GM21447 (cell line): ENCODE results near the gene PDE11A.
A peak's percentile ranks its signal among the peaks of the same experiment; 100 is the strongest.
"Not testable (repeated sequence)": the region's sequence is repeated elsewhere in the genome, so short reads cannot be mapped to it uniquely, and the experiment has no call there.

Experiments
- ATAC-seq: cut with Tn5 transposase; IDR thresholded peaks from one replicate; pipeline ENCODE4 v1.9.1; 2021; ENCODE audit not compliant: unreplicated experiment

The PDE11A gene

GRCh38 chr2:178009813-178010212 lies 62.8 kb downstream of the PDE11A start:
- ATAC-seq = no peak

DNA sequence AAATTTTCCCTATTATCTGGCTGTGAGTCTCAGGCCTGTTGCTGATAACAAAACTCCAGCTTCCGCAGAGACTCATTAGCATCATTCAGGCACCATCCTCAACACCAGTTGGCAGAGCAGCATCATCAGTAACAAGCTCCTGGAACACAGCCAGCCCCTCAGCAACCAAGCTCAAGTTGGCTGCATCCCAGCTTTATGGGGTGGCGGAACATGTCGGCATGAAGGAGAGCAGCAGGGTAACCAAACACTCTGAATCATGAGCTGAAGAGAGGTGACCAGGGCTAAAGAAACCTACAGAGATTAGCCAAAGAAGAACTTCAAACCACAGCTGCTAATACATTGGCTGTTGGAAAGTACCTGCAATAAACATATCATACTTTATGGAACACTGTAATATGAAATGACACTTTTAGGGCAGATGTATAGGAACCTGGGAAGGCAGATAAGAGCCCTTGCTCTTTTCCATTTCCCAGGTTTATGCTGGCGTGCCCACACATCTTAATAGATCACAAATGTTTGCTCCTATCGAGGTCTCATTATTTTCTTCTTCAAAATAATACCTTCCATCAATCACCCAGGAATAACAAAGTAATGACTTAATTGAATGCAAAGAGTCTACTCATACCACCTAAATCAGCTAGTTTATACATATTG lies 63.8 kb downstream of the PDE11A start:
- ATAC-seq = no peak

GRCh38 chr2:178006710-178007109 lies 65.9 kb downstream of the PDE11A start:
- no peak for ATAC-seq

DNA sequence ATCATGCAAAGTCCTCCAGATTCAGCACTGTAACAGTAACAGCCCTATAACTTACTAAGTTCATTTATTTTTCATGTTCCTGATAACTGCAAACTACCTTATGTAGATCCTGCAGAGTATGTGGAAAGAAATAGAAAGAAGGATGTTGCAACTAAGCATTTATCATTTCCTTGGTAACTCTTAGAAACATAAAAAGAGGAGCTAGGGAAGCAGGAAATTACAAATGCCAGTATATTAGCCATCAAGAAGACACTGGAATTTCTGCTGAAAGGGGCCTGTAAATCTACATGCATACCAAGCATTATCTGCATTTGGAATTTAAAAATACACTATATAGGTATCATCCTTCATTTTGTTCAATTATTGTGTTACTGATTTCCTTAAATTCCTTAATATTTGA lies 66.8 kb downstream of the PDE11A start:
- no peak for ATAC-seq

GRCh38 chr2:178002038-178002437 lies 70.5 kb downstream of the PDE11A start:
- ATAC-seq = no peak

- no peak for ATAC-seq
These were observed 73.6 kb downstream of the PDE11A start for GRCh38 chr2:177998996-177999395.

GRCh38 chr2:177998006-177998405 lies 74.6 kb downstream of the PDE11A start:
- no peak for ATAC-seq

DNA sequence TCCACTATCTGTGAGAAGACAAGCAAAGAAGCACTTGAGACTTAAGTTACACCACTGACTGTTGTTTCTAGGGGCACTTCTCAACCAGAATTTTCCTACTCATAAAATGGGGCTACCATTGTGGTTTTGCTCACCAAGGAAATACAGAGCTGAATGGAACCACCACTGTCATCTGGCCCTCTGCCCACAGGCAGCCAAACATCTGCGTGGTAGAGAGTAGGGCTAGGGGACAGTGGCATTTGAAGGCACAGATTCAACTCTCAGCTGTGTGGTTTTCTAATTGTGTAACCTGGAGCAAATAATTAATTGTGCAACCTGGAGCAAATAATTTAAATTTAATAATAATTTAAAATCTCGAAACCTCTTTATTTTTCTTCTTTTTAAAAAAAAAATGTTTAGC lies 79.6 kb downstream of the PDE11A start:
- ATAC-seq = no peak

DNA sequence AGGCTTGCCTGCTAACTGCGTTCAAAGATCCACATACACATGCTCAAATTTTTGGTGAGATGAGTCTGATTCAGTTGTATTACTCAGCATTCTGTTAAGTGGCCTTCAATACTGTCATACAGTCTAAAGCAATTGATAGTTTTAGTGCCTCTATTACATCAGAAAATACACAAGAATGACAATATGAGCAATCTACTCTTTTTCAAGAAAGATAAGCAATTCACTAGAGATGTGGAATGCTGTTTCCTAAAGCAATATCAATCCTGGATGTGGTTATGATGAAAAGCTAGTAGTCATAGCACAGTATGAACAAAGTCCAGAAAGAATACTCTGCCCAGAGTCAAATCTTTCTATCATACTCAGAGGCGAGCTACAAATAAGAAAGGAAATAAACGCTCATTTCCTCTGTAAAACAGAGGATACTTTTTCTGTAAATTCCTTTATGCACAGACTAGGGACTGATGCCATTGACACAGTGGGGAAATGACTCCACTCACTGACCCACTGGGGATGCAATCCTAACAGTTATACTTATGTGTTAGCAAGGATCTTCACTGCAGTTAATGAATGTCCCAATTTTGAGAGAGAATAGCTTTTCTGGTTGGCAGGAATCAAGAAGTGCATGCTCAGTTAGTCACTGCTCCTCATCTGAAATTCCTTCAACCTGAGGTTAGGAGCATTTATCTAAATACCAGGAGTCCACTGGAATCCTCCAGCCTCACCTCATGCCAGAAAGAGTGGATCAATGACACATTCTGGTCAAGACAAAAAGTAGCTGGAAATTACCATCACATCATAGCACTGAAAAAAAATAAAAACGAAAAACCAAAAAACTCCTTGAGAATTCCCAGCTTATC lies 83.3 kb downstream of the PDE11A start:
- ATAC-seq = no peak

- no peak for ATAC-seq
These were observed 87.8 kb downstream of the PDE11A start for GRCh38 chr2:177984749-177985148.

GRCh38 chr2:177983183-177983788 lies 89.3 kb downstream of the PDE11A start:
- peak; percentile 89 for ATAC-seq

- no peak for ATAC-seq
These were observed 99.8 kb downstream of the PDE11A start for GRCh38 chr2:177972782-177973181.

GRCh38 chr2:177972123-177972522 lies 100.5 kb downstream of the PDE11A start:
- no peak for ATAC-seq

DNA sequence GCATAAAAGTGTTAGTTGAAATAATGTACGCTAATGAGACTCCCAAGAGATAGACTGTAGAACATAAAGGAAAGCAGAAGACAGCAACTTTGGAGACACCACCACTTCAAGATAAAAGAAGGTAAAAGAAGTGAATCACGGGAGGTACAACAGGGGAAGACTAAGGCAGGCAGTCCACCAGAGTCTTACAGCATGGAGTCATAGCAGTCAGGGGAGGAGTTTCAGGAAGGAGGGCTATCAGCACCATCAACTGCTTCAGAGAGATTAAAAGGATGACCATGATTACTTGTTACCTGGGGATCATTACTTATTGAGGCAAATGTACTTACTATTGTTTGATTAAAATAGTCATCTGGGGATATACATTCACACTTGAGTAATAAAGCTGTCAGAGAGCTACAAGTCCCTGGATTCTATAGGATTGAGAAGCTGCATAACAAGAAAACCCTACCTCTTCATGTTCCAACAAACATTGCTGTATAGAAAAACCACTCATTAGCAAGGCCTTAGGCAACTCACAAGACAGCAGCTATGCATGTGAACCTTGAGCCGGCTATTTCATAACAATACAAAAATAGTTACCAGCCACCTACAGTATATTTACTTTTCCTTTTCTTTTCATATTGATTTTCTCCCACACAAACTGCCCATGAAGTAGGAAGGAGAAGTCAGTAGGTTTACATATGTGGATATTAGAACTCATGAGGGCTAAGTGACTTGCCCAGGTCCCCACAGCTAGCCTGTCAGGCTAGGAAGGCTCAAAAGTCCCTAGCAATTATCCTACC lies 101.7 kb downstream of the PDE11A start:
- ATAC-seq = no peak

DNA sequence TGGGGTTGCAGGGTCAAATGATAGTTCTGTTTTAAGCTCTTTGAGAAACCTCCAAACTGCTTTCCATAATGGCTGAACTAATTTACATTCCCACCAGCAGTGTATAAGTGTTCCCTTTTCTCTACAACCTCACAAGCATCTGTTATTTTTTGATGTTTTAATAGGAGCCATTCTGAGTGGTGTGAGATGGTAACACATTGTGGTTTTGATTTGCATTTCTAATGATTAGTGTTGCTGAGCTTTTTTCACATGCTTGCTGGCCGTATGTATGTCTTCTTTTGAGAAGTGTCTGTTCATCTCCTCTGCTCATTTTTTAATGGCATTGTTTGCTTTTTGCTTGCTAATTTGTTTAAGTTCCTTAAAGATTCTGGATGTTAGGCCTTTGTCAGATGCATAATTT lies 107.7 kb downstream of the PDE11A start:
- ATAC-seq = no peak

DNA sequence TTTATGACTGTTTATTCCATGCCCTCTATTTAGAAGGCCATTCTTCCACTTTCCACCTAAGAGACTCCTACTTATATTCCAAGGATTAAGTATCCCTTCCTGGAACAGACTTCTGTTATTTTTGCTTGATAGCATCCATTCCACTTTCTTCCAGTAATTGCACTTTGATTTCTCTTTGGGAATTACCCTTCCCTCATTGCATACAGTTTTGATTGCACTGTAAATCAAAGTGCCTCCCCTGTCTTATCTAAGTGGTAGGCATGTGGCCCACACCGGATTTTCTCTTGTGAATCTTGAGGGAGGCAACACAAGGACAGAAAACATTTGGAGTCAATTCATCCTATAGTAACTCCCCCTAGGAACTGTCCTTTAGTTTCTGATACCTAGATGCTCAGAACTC lies 120.4 kb downstream of the PDE11A start:
- no peak for ATAC-seq

DNA sequence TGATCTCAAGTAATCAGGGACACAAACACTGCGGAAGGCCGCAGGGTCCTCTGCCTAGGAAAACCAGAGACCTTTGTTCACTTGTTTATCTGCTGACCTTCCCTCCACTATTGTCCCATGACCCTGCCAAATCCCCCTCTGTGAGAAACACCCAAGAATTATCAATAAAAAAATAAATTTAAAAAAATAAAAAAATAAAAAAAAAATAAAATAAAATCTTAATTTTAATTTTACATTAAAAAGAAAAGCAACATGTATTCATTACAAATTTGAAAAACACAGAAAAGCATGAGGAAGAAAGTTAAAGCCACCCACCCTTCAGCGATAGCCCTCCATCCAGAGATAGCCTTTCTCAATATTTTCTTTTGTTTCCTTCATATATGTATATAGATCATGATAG lies 125.0 kb downstream of the PDE11A start:
- ATAC-seq = not testable (repeated sequence)

GRCh38 chr2:177944530-177944929 lies 128.0 kb downstream of the PDE11A start:
- not testable (repeated sequence) for ATAC-seq

GRCh38 chr2:177942731-177943130 lies 129.8 kb downstream of the PDE11A start:
- no peak for ATAC-seq

- no peak for ATAC-seq
These were observed 133.4 kb downstream of the PDE11A start for GRCh38 chr2:177939211-177939610.

DNA sequence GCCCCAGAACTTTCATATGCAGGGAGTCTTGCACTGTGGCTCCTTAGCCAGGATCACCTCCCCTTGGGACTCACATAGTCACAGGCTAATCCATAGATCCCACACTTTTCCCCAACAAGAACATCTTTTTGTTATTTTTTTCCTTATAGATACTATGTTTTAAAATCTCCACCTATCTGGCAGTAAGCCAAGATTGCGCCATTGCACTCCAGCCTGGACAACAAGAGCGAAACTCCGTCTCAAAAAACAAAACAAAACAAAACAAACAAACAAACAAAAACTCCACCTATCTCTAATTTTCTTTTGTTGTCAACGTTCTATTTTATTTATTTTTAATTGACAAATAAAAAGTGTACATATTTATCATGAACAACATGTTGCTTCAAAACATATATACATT lies 141.7 kb downstream of the PDE11A start:
- ATAC-seq = no peak
